ENCODE data around the gene UGT1A3. TPM values are rescaled to one million over a fixed set of nuclear protein-coding genes. Genes with fewer than 3 reads are reported as not detected.

The UGT1A3 gene
- total RNA-seq, 1 donor from 2014 or later: not detected

- intact Hi-C loops (cut with DNase I): no loop called here
- Histone ChIP-seq H3K4me3 (no peak overlapping the region), H3K9me3 (no peaks in the 10 kb centered on the region), H3K4me1 (no peaks in the 10 kb centered on the region), H3K27ac (no peak overlapping the region), H3K27me3 (ENCODE audit: low read depth) (peaks cover 4% of the 10 kb centered on the region), H3K36me3 (no peaks in the 10 kb centered on the region)
- ATAC-seq (peak in 1 of 2 donors; percentile 7), DNase-seq (no peak)
- TF ChIP-seq CTCF (IDR thresholded peaks at IDR 0.05): no peak
Measured at GRCh38 chr2:233817361-233817911, 88.6 kb downstream of the UGT1A3 start.

GRCh38 chr2:233817995-233818638 lies 89.3 kb downstream of the UGT1A3 start:
- intact Hi-C loops (cut with DNase I): no loop called here
- Histone ChIP-seq H3K27me3 (ENCODE audit: low read depth) (peaks cover 4% of the 10 kb centered on the region), H3K27ac (no peak overlapping the region), H3K9me3 (no peaks in the 10 kb centered on the region), H3K4me3 (no peak overlapping the region), H3K4me1 (no peaks in the 10 kb centered on the region), H3K36me3 (no peaks in the 10 kb centered on the region)
- DNase-seq: no peak
- no peak for TF ChIP-seq CTCF (IDR thresholded peaks at IDR 0.05)
- ATAC-seq: no peak

- DNase-seq (peak; percentile 22), ATAC-seq (no peak)
- no peak for TF ChIP-seq CTCF (IDR thresholded peaks at IDR 0.05)
- no peak overlapping the region for H3K27ac ChIP-seq
- intact Hi-C loops (cut with DNase I): no loop called here
- no peaks in the 10 kb centered on the region for H3K36me3 ChIP-seq
- no peak overlapping the region for H3K4me3 ChIP-seq
- H3K4me1 ChIP-seq: no peaks in the 10 kb centered on the region
- peaks cover 4% of the 10 kb centered on the region for H3K27me3 ChIP-seq (ENCODE audit: low read depth)
- H3K9me3 ChIP-seq: no peaks in the 10 kb centered on the region
Measured at GRCh38 chr2:233818639-233819621, 90.1 kb downstream of the UGT1A3 start.

- DNase-seq: no peak
- ATAC-seq: peak in 1 of 2 donors; percentile 6
- Histone ChIP-seq H3K27ac (no peak overlapping the region), H3K9me3 (no peaks in the 10 kb centered on the region), H3K4me1 (no peaks in the 10 kb centered on the region), H3K36me3 (no peaks in the 10 kb centered on the region), H3K27me3 (ENCODE audit: low read depth) (peaks cover 4% of the 10 kb centered on the region), H3K4me3 (no peak overlapping the region)
- intact Hi-C loops (cut with DNase I): no loop called here
- no peak for TF ChIP-seq CTCF (IDR thresholded peaks at IDR 0.05)
Measured at GRCh38 chr2:233819884-233820773, 91.3 kb downstream of the UGT1A3 start.

- intact Hi-C loops (cut with DNase I): no loop called here
- no peak for DNase-seq
- no peak for TF ChIP-seq CTCF (IDR thresholded peaks at IDR 0.05)
Measured at GRCh38 chr2:233820774-233821105, 91.9 kb downstream of the UGT1A3 start.

More at GRCh38 chr2:233820774-233821105, 91.9 kb downstream of the UGT1A3 start:
- Histone ChIP-seq H3K9me3 (no peaks in the 10 kb centered on the region), H3K27ac (no peak overlapping the region), H3K27me3 (ENCODE audit: low read depth) (peaks cover 4% of the 10 kb centered on the region), H3K36me3 (no peaks in the 10 kb centered on the region), H3K4me3 (no peak overlapping the region), H3K4me1 (no peaks in the 10 kb centered on the region)
- ATAC-seq: no peak
